H1 (cell line): ENCODE measurements around the gene RDH5. TPM values are rescaled to one million over a fixed set of nuclear protein-coding genes. Genes with fewer than 3 reads are reported as not detected.
A peak's percentile ranks its signal among the peaks of the same experiment; 100 is the strongest.

ENCODE experiments used
- CHD7 ChIP-seq: fragments of 300-600 bp; sonication (generic); IDR thresholded peaks from 2 replicates; pipeline ENCODE4 v1.7.1; 2012; ENCODE audit warnings: low read length, moderate library complexity, mild to moderate bottlenecking, inconsistent platforms; ENCODE audit not compliant: insufficient replicate concordance
- CTBP2 ChIP-seq: IDR thresholded peaks from 2 replicates; pipeline ENCODE4 v1.7.0; 2011; ENCODE audit warnings: borderline replicate concordance, mild to moderate bottlenecking, moderate library complexity, mixed read lengths, low read length; ENCODE audit not compliant: insufficient read depth, insufficient read length
- E2F6 ChIP-seq: IDR thresholded peaks from 2 replicates; pipeline ENCODE4 v1.6.1; 2012; ENCODE audit warnings: inconsistent platforms
- EZH2 ChIP-seq: fragments of 200-600 bp; sonication (generic); IDR thresholded peaks from 2 replicates; pipeline ENCODE4 v1.7.1; 2012; ENCODE audit warnings: low read depth, mild to moderate bottlenecking, moderate library complexity, low read length, inconsistent platforms; ENCODE audit not compliant: severe bottlenecking
- GABPA ChIP-seq: IDR thresholded peaks from 2 replicates; pipeline ENCODE4 v1.6.1; 2011; ENCODE audit warnings: mild to moderate bottlenecking, low read length, moderate library complexity, borderline replicate concordance; ENCODE audit not compliant: insufficient read depth
- POLR2AphosphoS5 ChIP-seq: IDR thresholded peaks from 2 replicates; pipeline ENCODE4 v1.6.1; 2011; ENCODE audit warnings: low read depth, low read length
- RBBP5 ChIP-seq: IDR thresholded peaks from 2 replicates; pipeline ENCODE4 v1.7.1; 2012; ENCODE audit warnings: low read depth, mild to moderate bottlenecking, inconsistent platforms, low read length, moderate library complexity, borderline replicate concordance
- SIN3A ChIP-seq, 2 experiments: IDR thresholded peaks in 1 of 2; conservative IDR thresholded peaks in 1 of 2; 2 replicates each; pipeline ENCODE4 v1.6.1; 2011 to 2012; ENCODE audit warnings: low read length in 2 of 2, improper control_type of control experiment in 1 of 2, low read depth in 1 of 2, mild to moderate bottlenecking in 1 of 2
- SP1 ChIP-seq: IDR thresholded peaks from 2 replicates; pipeline ENCODE4 v1.6.1; 2011; ENCODE audit warnings: low read depth, low read length
- SRF ChIP-seq: IDR thresholded peaks from 2 replicates; pipeline ENCODE4 v1.6.1; 2011; ENCODE audit warnings: mild to moderate bottlenecking, low read depth, low read length, moderate library complexity
- TAF7 ChIP-seq: optimal IDR thresholded peaks from 2 replicates; pipeline ENCODE3; 2011; ENCODE audit warnings: low read depth, mild to moderate bottlenecking, inconsistent platforms, low read length, moderate library complexity, borderline replicate concordance
- polyA plus RNA-seq, 7 experiments: library from polyadenylated mRNA; depleted of rRNA in 3 of 7; stranded (reverse) in 5 of 7; unstranded in 2 of 7; fragments of >200 nt in 5 of 7; fragments of 200-250 nt in 2 of 7; gene quantifications; 1 replicate in 5 of 7; 2 replicates in 1 of 7; 4 replicates in 1 of 7; pipeline versions ENCODE4 v1.2.1 to v1.2.3, GENCODE V29; 2011 to 2013; ENCODE audit warnings: missing spikeins in 2 of 7, mixed read lengths in 2 of 7
- total RNA-seq: library from RNA; stranded (reverse); fragmentation: NEBNext Ultra II Directional; extraction: Animal tissue kit (Norgen Biotek cat#: 25700); gene quantifications from 2 replicates; pipeline ENCODE4 v1.2.1, GENCODE V29; 2021

Gene RDH5
- total and polyA plus RNA-seq, 2 of the 8 experiments (the other 6 are each of a cell fraction or from before 2014, with no cell fraction given) = 4.2 to 6.0 TPM

GRCh38 chr12:55716582-55716957 lies 3.6 kb upstream of the RDH5 start (continued):
- TF ChIP-seq CHD7 = no peak
- TF ChIP-seq EZH2 = no peak
- TF ChIP-seq TAF7 = no peak
- no peak for TF ChIP-seq POLR2AphosphoS5
- no peak for TF ChIP-seq E2F6
- TF ChIP-seq GABPA = no peak
- no peak for TF ChIP-seq SRF
- no peak for TF ChIP-seq RBBP5
- TF ChIP-seq SP1 = no peak
- no peak for TF ChIP-seq CTBP2
- peak in 1 of 2 experiments; percentile 19; a peak in 1 of 4 replicates for TF ChIP-seq SIN3A (conservative IDR thresholded peaks at IDR 0.05 in 1 of 2, IDR thresholded peaks at IDR 0.05 in 1 of 2; ENCODE audit: low read depth in 1 of 2, low read length in 2 of 2)
